Regular cardiac myocyte (primary cell): ENCODE results near the gene PSENEN. TPM values are rescaled to one million over a fixed set of nuclear protein-coding genes. Genes with fewer than 3 reads are reported as not detected.

Experiments used
- total RNA-seq: library from RNA; depleted of rRNA; stranded (reverse); fragments of >200 nt; gene quantifications from 2 replicates; pipeline ENCODE4 v1.2.3, GENCODE V29; 2014

PSENEN gene, protein sequence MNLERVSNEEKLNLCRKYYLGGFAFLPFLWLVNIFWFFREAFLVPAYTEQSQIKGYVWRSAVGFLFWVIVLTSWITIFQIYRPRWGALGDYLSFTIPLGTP
- total RNA-seq, result 15.1 and 17.5 TPM in 2 replicates

DNA sequence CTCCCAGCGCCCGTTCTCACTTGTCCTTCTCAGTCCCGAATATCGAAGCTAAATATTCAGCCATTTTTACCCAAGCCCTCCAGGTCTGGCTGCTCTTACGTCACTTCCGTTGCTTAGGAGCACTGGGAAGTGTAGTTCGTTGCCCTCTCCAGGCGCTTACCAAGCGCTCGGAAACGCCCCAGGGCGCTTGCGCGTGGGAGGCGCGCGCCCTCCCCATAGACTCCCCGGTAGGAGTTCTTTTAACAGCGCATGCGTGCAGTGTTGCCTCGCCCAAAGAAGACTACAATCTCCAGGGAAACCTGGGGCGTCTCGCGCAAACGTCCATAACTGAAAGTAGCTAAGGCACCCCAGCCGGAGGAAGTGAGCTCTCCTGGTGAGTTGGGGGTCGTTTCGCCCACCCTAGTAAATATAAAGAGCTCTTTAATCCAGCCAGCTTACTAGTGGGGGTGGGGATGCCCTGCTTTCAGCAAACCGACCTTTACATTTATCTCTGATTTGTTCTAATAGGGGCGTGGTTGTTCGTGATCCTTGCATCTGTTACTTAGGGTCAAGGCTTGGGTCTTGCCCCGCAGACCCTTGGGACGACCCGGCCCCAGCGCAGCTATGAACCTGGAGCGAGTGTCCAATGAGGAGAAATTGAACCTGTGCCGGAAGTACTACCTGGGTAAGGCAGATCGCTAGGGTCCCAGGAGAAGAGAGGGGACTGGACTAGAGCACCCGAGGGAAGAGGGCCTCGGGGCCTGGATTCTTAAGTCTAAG is at the start of gene PSENEN, which contains the start of gene U2AF1L4:
Gene PSENEN, plus strand, starts transcription at position 324 of the 759 bp plus-strand sequence. Its CDS starts 280 bp downstream, at position 604.
Gene U2AF1L4, minus strand, starts transcription at position 91 of the 759 bp plus-strand sequence. Its CDS starts 27 bp downstream, at position 64.

DNA sequence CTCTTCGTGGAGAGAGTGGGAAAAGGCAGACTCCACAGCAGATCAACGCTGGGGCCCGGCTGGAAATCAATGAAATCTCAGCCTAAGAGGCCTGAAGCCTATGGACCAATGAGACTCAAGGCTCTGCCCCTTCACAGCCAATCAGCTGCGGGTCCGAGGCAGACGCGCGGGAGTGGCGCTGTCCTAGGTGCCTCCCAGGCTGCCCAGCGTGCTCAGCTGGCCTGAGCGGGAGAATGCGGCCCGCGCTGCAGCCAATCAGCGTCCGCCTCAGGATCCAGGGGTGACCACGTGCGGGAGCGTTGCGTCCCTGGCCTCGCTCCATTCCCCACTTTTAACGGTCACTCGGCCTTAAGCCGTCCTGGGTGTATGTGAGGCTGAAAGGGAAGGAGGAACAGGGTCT is 41.2 kb upstream of the PSENEN start, which contains the start of gene ZBTB32:
Gene ZBTB32, plus strand, starts transcription at position 341 of the 400 bp plus-strand sequence. CDS start 10,069 bp downstream, outside the sequence.

DNA sequence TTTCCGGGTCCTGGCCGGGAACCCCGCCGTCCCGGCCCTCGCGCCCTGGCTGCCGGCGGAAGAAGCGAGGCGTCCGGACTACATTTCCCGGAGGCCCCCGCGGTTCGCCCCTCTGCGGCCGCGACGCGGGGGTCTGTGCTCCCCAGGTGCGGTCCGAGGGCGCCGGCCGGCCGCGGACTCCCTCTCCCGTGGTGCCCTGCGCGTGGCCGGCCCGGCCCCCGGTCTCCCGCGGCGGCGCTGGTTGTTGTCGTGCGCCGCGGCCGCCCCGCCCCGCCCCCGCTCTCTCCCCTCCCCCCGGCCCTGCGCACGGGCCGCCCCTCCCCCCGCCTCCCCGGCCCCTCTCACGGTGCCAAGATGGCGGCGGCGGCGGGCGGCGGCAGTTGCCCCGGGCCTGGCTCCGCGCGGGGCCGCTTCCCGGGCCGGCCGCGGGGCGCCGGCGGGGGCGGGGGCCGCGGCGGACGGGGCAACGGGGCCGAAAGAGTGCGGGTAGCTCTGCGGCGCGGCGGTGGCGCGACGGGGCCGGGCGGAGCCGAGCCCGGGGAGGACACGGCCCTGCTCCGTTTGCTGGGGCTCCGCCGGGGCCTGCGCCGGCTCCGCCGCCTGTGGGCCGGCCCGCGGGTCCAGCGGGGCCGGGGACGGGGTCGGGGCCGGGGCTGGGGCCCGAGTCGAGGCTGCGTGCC is 27.6 kb upstream of the PSENEN start, which contains the start of gene KMT2B:
Gene KMT2B, plus strand, starts transcription at position 339 of the 680 bp plus-strand sequence. Its CDS starts 16 bp downstream, at position 355.

DNA sequence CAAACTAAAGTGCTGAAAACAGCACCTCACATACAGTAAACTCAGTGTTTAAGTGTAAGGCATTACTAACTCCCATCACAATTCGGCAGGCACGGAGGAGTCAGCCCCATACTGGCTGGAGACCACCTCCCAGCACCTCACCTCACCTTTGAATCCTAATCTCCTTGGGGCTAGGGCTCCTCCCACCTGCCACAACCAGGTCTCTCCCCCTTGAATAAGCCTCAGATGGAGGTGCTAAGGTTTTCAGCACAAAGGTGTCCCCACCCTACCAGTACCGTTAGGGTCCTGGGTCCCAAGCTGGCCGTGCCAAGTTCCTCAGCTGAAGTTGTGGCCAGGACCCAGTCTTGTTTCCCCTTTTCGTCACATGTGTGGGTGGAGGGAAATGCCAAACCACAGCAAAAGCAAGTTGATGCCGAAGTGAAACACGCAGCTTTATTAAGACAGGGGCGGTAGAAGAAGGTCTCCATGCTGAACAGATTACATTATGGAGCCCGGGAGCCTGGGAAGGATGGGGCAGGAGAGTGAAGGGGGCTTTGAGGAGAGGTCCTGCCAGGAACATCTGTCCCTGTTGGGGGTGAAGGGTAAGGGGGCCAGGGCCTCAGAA is 3.2 kb upstream of the PSENEN start, which contains the start of gene IGFLR1:
Gene IGFLR1, minus strand, starts transcription at position 332 of the 604 bp plus-strand sequence. CDS start 1,272 bp downstream, outside the sequence.

DNA sequence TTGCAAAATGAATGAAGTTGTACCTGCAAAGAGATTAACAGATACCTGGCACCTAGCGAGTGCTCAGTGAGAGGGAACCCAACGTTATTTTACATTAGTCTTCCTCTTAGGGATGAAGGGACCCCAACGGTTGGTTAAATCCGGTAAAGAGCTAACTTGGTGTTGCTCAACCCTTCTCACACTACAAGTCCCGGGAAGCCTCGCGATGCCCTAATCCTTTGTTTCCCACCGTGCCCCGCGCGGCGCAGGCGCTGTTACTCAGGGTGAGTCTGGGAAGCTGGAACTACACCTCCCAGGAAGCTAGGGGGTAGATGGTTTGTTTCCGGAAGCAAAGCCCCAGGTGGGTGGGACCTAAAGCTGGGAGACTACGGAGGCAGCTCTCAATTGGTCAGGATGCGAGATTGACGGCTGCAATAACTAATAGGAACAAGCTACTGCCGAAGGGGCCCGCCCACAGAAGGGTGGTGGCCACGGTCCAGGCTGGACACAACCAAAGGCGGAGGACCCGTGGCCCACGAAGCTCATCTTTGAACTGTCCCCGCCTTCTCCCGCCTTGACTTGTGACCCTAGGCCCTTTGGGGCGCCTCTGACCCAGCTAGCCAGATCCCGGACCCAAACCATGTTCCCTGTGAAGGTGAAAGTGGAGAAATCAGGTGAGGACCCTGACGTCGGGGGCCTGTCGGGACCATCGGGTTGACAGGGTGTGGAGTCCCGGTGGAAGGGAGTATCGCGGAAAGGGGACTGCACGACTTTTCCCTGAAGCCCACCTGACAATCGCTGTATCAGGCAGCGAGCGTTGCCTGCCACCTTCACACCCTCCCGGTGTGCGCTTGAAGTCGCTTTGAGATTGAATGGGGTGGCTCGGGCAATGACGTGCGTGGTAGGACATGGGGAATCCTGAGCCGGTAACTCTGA is 2.9 kb downstream of the PSENEN start, which contains the start of gene LIN37:
Gene LIN37, plus strand, starts transcription at position 471 of the 915 bp plus-strand sequence. Its CDS starts 149 bp downstream, at position 620.

DNA sequence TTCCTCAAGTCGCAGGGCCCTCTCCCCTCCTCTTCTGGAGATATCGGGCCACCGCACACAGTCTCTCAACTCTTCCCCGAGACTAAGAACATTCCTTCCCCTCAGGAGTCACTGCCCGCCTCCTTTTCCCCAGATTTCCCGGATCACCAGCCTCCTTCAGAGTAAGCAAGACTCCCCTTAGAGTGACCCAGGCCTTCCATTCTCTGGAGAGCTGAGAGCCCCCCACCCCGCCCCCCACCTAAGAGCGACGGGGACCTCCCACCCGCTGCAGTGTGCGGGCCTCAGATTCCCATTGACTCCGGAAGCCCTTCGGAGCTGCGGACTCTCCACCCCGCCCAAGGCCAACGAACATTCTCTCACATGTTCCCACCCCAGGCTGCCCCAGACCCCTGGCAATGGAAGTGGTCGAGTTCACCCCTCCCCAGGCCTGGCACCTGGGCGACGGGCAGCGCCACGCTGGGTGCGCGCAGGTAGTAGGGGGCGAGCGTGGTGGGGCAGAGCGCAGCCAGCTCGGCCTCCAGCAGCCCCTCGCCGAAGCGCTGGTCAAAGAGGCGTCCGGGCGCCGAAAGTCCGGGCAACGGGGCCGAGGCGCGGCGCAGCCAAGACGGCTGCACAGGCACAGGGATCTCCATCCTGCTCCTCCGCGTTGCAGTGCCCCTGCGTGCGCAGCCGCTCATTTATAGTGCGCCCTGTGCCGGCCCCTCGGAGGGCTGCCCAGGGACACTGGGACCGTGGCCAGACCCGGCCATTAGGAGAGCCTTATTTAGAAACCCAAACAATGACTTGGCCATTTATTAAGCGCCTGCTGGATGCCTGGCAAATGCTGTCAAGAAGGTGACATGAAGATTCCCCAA is 11.2 kb downstream of the PSENEN start, which contains the start of gene HSPB6:
Gene HSPB6, minus strand, starts transcription at position 653 of the 854 bp plus-strand sequence. Its CDS starts 21 bp downstream, at position 632.

DNA sequence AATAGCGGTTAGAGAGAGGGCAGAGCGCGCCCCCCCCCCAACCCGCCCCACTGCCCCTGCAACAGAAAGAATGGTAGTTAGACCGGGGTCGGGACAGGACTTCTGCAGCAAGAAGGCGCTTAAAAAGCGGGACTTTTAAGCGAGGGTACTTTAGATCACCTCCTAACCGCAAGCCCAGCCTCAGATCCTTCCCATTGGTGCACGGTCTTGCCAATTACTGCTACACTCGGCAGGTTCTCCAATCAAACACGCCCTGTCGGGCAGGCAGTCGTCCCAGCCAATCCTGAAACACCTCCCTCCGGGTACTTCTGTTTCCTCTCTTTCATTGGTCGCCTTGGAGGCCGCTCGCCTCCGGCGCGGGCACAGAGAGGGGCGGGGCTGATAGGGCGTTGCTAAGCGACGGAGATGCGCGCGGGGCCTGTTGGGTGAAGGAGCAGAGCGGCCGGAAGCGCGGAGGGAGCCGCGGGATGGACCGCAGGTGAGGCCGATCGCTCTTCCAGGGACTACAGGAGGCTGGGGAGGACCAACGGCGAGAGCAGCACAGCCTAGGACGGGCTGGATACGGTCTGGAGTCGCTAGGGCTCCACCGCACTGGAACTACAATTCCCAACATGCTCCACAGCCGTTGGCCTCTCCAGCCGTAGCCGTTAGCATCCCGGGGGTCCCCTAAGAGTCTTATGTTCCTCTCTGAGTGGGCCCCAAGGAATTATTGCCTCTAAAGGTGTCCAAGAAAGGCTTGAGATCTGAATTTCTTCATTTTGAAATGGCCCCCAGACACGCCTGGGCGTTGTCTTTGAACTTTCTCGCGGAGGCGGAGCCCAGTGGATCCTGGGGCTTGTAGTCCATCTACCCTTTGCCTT is 12.5 kb downstream of the PSENEN start, which contains the start of gene PROSER3:
Gene PROSER3, plus strand, starts transcription at position 428 of the 860 bp plus-strand sequence. Its CDS starts 40 bp downstream, at position 468.

DNA sequence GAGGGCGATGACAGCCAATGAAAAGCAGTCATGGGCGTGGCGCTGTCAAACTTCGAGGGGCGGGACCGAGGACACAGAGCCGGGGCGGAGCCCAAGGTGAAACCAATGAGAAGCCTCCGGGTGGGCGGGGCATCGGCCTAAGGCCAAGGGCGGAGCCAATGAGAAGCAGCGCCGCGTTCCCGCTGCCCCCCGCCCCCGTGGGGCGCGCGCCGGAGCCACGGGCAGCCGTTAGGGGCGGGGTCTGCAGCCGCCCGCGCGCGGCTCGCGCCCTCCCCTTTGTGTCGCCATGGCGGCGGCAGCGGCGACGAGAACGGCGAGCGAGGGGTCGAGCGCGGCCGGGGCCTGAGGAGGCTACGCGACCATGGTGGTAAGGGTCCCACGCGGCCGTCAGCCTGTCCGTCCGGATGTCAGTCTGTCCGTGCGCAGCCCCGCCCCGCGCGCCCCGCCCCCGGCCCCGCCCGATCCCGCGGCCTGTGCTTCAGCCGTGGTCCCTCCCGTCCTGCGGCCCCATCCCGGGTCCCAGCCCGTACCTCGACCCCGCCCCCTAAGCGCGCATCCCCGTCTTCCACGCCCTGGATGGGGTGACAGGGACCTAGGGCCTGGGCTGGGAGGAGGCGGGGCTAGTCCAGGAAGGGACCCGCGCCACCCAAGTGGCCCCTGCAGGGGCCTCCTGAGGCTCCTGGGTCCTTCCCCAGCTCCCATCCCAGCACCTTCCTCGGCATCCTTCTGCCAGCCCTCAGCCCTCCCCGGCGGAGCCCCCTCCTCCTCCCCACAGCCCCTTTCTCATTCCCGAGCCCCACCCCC is 30.0 kb downstream of the PSENEN start, which contains the start of gene ARHGAP33:
Gene ARHGAP33, plus strand, starts transcription at position 267 of the 804 bp plus-strand sequence. Its CDS starts 95 bp downstream, at position 362.

Other genes with a start within 250 kb of the PSENEN start
- gene DMKN, start 232.0 kb upstream of the PSENEN start, total RNA-seq, result 0.77 and 2.5 TPM in 2 replicates
- gene SBSN, start 217.3 kb upstream of the PSENEN start, total RNA-seq, result 0.19 and 2.0 TPM in 2 replicates
- gene GAPDHS, start 212.2 kb upstream of the PSENEN start, total RNA-seq, result not detected in 2 replicates
- 83.2 and 98.7 TPM in 2 replicates for gene TMEM147, start 200.0 kb upstream of the PSENEN start, total RNA-seq
- not detected in 2 replicates for gene ATP4A, start 182.0 kb upstream of the PSENEN start, total RNA-seq
- not detected in 2 replicates for gene PMIS2, start 159.5 kb upstream of the PSENEN start, total RNA-seq
- 4.8 and 11.1 TPM in 2 replicates for gene HAUS5, start 132.9 kb upstream of the PSENEN start, total RNA-seq
- gene RBM42, start 116.6 kb upstream of the PSENEN start, total RNA-seq, result 26.2 and 58.3 TPM in 2 replicates
- gene ETV2, start 103.9 kb upstream of the PSENEN start, total RNA-seq, result 0.19 and 0.28 TPM in 2 replicates
- gene COX6B1, start 97.3 kb upstream of the PSENEN start, total RNA-seq, result 282 and 447 TPM in 2 replicates
- under 0.01 TPM in 1 of 2 replicates, not detected in the other for gene UPK1A, start 79.1 kb upstream of the PSENEN start, total RNA-seq
- not detected in 2 replicates for gene ZBTB32, start 41.1 kb upstream of the PSENEN start, total RNA-seq
- 2.5 and 3.3 TPM in 2 replicates for gene KMT2B, start 27.6 kb upstream of the PSENEN start, total RNA-seq
- gene IGFLR1, start 3.2 kb upstream of the PSENEN start, total RNA-seq, result 0.56 and 1.3 TPM in 2 replicates
- 7.3 and 7.9 TPM in 2 replicates for gene U2AF1L4, start 233 bp upstream of the PSENEN start, total RNA-seq
- gene LIN37, start 2.9 kb downstream of the PSENEN start, total RNA-seq, result 10.5 and 11.0 TPM in 2 replicates
- 36.4 and 96.1 TPM in 2 replicates for gene HSPB6, start 11.4 kb downstream of the PSENEN start, total RNA-seq
- gene PROSER3, start 12.5 kb downstream of the PSENEN start, total RNA-seq, result 2.8 and 4.0 TPM in 2 replicates
- gene ARHGAP33, start 29.9 kb downstream of the PSENEN start, total RNA-seq, result 1.7 and 2.9 TPM in 2 replicates
- gene PRODH2, start 67.2 kb downstream of the PSENEN start, total RNA-seq, result not detected in 2 replicates
- not detected in 2 replicates for gene NPHS1, start 106.9 kb downstream of the PSENEN start, total RNA-seq
- gene KIRREL2, start 111.3 kb downstream of the PSENEN start, total RNA-seq, result 0.28 TPM in 1 of 2 replicates, not detected in the other
- 12.7 and 14.8 TPM in 2 replicates for gene APLP1, start 122.9 kb downstream of the PSENEN start, total RNA-seq
- 2.0 and 2.5 TPM in 2 replicates for gene NFKBID, start 154.9 kb downstream of the PSENEN start, total RNA-seq
- gene HCST, start 156.9 kb downstream of the PSENEN start, total RNA-seq, result 0.38 and 0.56 TPM in 2 replicates
- gene TYROBP, start 162.6 kb downstream of the PSENEN start, total RNA-seq, result not detected in 2 replicates
- 1.2 and 2.3 TPM in 2 replicates for gene LRFN3, start 190.7 kb downstream of the PSENEN start, total RNA-seq
- gene SDHAF1, start 249.5 kb downstream of the PSENEN start, total RNA-seq, result 12.1 and 12.5 TPM in 2 replicates